Cardiac muscle cell (in vitro differentiated cells and primary cell): ENCODE measurements around the gene SYCP2L. TPM values are rescaled to one million over a fixed set of nuclear protein-coding genes. Genes with fewer than 3 reads are reported as not detected.
"Not testable (repeated sequence)": the region's sequence is repeated elsewhere in the genome, so short reads cannot be mapped to it uniquely, and the experiment has no call there.

Experiments used
- DNase-seq, 2 donors: peaks; one replicate each; pipeline versions ENCODE4 v3.0.0 to v3.0.0-alpha.2; 2010 to 2017; ENCODE audit warnings: low read depth in 1 of 2, low spot score in 1 of 2
- H3K27ac ChIP-seq: fragments of 200-600 bp; sonication (generic); 2 replicates; pipeline ENCODE4 v1.5.1; 2016
- H3K27me3 ChIP-seq: fragments of 200-600 bp; sonication (generic); 2 replicates; pipeline ENCODE4 v1.6.0; 2016; ENCODE audit warnings: control low read depth
- H3K36me3 ChIP-seq: fragments of 200-600 bp; sonication (generic); 2 replicates; pipeline ENCODE4 v1.5.1; 2016; ENCODE audit warnings: control low read depth
- H3K4me1 ChIP-seq: fragments of 200-600 bp; sonication (generic); 2 replicates; pipeline ENCODE4 v1.8.1; 2017; ENCODE audit warnings: low read depth, mild to moderate bottlenecking, mixed run types
- H3K4me3 ChIP-seq: fragments of 200-600 bp; sonication (generic); 2 replicates; pipeline ENCODE4 v1.5.1; 2016; ENCODE audit warnings: mild to moderate bottlenecking
- H3K9me3 ChIP-seq: fragments of 200-600 bp; sonication (generic); 2 replicates; pipeline ENCODE4 v1.5.1; 2017; ENCODE audit warnings: low read depth, mild to moderate bottlenecking, control low read depth
- polyA plus RNA-seq: library from polyadenylated mRNA; unstranded; fragments of >200 nt; fragmentation: Nextera tagmentation; extraction: Ambion mirVana; gene quantifications from 2 replicates; pipeline ENCODE4 v1.2.1, GENCODE V29; 2016
- total RNA-seq: library from RNA; depleted of rRNA; stranded (reverse); fragments of >200 nt; gene quantifications from 2 replicates; pipeline ENCODE4 v1.2.3, GENCODE V29; 2016
- TF ChIP-seq, protein P1 (sequence below): IDR thresholded peaks from 2 replicates; pipeline ENCODE4 v1.5.1; 2012; ENCODE audit warnings: low read depth, mild to moderate bottlenecking, low read length

Gene SYCP2L
- total and polyA plus RNA-seq, 2 experiments from 2014 or later = 0.51 to 3.4 TPM

GRCh38 chr6:10857259-10857658 is 29.6 kb upstream of the SYCP2L start:
- Histone ChIP-seq H3K27me3 (no peaks in the 10 kb centered on the region), H3K4me1 (no peaks in the 10 kb centered on the region), H3K36me3 (no peaks in the 10 kb centered on the region), H3K9me3 (no peaks in the 10 kb centered on the region), H3K4me3 (no peak overlapping the region), H3K27ac (no peak overlapping the region)
- no peak for DNase-seq
- TF ChIP-seq, protein P1, sequence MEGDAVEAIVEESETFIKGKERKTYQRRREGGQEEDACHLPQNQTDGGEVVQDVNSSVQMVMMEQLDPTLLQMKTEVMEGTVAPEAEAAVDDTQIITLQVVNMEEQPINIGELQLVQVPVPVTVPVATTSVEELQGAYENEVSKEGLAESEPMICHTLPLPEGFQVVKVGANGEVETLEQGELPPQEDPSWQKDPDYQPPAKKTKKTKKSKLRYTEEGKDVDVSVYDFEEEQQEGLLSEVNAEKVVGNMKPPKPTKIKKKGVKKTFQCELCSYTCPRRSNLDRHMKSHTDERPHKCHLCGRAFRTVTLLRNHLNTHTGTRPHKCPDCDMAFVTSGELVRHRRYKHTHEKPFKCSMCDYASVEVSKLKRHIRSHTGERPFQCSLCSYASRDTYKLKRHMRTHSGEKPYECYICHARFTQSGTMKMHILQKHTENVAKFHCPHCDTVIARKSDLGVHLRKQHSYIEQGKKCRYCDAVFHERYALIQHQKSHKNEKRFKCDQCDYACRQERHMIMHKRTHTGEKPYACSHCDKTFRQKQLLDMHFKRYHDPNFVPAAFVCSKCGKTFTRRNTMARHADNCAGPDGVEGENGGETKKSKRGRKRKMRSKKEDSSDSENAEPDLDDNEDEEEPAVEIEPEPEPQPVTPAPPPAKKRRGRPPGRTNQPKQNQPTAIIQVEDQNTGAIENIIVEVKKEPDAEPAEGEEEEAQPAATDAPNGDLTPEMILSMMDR = no peak

DNA sequence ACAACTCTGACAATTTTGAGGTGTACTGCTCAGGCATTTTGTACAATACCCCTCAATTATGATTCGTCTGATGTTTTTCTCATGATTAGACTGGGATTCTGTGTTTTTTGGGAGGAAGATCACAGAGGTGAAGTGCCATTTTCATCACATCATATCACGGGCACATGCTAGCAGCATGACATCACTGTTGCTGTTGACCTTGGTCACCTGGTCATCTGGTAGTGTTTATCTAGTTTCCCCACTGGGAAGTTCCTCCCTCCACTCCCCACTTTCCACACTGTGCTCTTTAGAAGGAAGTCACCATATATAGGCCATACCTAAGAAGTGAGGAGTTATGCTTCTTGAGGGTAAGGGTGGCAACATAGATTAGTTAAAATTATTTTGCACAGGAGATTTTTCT is 25.8 kb upstream of the SYCP2L start:
- TF ChIP-seq, protein P1 = no peak
- no peaks in the 10 kb centered on the region for H3K27me3 ChIP-seq
- H3K4me3 ChIP-seq = no peak overlapping the region
- DNase-seq = no peak
- no peaks in the 10 kb centered on the region for H3K36me3 ChIP-seq
- H3K27ac ChIP-seq = no peak overlapping the region
- H3K4me1 ChIP-seq = no peaks in the 10 kb centered on the region
- H3K9me3 ChIP-seq = no peaks in the 10 kb centered on the region

- Histone ChIP-seq H3K36me3 (no peaks in the 10 kb centered on the region), H3K27ac (no peak overlapping the region), H3K27me3 (no peaks in the 10 kb centered on the region), H3K9me3 (no peaks in the 10 kb centered on the region), H3K4me3 (no peak overlapping the region), H3K4me1 (no peaks in the 10 kb centered on the region)
- TF ChIP-seq, protein P1 = no peak
- no peak for DNase-seq
Measured at GRCh38 chr6:10862361-10862760, 24.5 kb upstream of the SYCP2L start.

- not testable (repeated sequence) for DNase-seq
Measured at GRCh38 chr6:10863031-10863430, 23.8 kb upstream of the SYCP2L start.

GRCh38 chr6:10866709-10867108 is 20.1 kb upstream of the SYCP2L start:
- not testable (repeated sequence) for H3K36me3 ChIP-seq, H3K9me3 ChIP-seq, H3K27ac ChIP-seq, H3K4me3 ChIP-seq, H3K4me1 ChIP-seq, H3K27me3 ChIP-seq, DNase-seq

More at GRCh38 chr6:10863031-10863430, 23.8 kb upstream of the SYCP2L start:
- H3K36me3 ChIP-seq, H3K9me3 ChIP-seq, H3K27me3 ChIP-seq, H3K27ac ChIP-seq, H3K4me1 ChIP-seq, H3K4me3 ChIP-seq: not testable (repeated sequence)

DNA sequence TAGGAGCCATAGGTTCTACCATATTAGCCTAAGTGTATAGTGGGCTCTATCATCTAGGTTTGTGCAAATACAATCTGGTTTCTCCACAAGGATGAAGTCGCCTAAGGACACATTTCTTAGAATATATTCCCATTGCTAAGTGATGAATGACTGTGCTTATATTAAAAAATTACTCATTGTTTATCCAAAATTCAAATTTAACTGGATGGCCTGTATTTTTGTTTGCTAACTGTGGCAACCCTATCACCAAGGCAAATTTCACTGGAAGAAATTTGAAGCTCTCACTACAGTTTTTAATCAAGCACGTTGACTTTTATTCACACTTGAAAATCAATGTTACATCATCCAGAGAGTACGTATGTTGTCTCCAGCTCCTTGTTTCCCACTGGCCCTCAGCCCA is 18.9 kb upstream of the SYCP2L start:
- DNase-seq = no peak
- Histone ChIP-seq H3K36me3 (no peaks in the 10 kb centered on the region), H3K9me3 (no peaks in the 10 kb centered on the region), H3K4me1 (no peaks in the 10 kb centered on the region), H3K27me3 (no peaks in the 10 kb centered on the region), H3K27ac (no peak overlapping the region), H3K4me3 (no peak overlapping the region)
- TF ChIP-seq, protein P1 = no peak

DNA sequence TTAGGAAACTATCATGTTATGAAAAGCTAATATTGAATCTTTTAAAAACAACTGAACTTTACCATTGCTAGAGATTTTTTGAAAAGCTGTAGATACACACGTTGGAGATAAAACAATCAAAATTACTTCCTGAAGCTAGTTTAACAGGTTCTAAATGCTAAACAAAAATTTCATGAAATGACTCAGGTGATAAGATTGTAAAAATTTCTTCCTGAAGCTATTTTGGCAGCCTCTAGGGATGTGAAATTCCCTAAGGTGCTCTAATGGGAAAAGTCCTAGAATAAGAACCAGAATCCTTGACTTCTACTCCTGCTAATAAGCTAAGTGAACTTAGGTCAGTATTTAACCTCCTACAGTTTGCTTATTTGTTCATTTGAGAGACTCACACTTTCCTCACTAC is 13.5 kb upstream of the SYCP2L start:
- H3K4me3 ChIP-seq = no peak overlapping the region
- no peak for DNase-seq

More for the DNA sequence above, 13.5 kb upstream of the SYCP2L start:
- Histone ChIP-seq H3K27ac (no peak overlapping the region), H3K36me3 (no peaks in the 10 kb centered on the region), H3K27me3 (peaks cover 15% of the 10 kb centered on the region), H3K9me3 (no peaks in the 10 kb centered on the region), H3K4me1 (no peaks in the 10 kb centered on the region)
- TF ChIP-seq, protein P1 = no peak
